Skin epidermis (tissue), 12 donors: ENCODE results near the gene PLA2G2D.

Experiments used
- H3K27ac ChIP-seq, 21 experiments: fragments of 200-600 bp; sonication (generic) in 11 of 21; one replicate each; pipeline ENCODE4 v1.5.0; 2020; ENCODE audit warnings: mild to moderate bottlenecking in 3 of 21, inconsistent platforms in 2 of 21, moderate library complexity in 2 of 21
- H3K4me3 ChIP-seq, 7 experiments: fragments of 200-600 bp; sonication (generic) in 2 of 7; one replicate each; pipeline ENCODE4 v1.5.0; 2020; ENCODE audit warnings: inconsistent platforms in 2 of 7, mild to moderate bottlenecking in 2 of 7, moderate library complexity in 1 of 7

The PLA2G2D gene

DNA sequence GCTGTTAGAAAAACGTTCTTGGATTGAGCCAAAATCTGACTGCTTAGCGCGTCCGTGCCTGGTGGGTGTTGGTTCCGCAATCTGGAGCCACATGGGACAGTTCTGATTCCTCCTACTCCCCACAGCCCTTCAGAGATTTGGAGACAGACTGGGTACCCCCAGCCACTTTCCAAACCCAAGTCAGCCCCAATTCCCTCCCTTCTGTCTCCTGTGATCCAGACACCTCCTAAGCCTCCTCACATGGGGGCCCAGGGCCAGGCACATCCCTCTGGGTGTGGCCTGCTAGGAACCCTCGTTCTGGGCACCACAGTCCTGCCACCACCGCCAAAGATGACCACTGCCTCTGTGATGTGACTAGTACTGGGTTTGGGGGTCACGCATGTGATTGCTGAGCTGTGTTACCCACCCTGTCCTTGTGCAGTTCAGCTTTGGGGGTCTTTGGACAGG lies 44.6 kb downstream of the PLA2G2D start:
- no peak overlapping the region for H3K4me3 ChIP-seq
- peak overlapping the region in 7 of 21 experiments; percentile 7 to 57 (median 34) for H3K27ac ChIP-seq

DNA sequence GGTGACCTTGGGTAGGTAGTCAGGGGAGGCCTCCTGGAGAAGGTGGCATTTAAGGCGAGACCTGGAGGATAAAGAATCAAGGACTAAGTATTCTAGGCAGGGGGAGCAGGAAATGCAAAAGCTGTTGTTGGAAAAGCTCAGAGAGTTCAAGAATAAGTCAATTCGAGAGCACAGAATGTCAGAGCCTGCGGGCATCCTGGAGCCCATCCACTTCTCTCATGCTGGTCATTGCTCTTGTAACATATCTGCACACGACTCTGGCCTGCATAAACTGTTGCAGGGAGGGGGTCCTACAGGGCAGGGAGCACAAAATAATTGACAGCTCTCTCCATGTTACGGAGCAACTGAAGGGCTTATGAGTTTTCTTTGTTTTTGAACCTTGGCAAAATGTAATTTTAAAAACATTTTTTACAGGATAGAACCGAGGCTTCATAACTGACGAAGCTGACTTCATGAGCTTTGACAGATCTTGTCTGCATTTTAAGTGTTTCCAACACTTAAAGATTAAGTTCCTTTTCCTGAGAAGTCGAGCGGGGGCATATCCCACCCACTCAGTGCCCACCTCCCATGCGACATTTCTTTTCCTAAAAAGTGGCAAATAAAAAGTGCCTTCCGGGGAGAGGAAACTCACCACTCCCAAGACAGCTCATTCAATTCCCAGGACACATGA lies 45.1 kb downstream of the PLA2G2D start:
- H3K4me3 ChIP-seq: no peak overlapping the region
- peak overlapping the region in 4 of 21 experiments; percentile 11 to 54 (median 24) for H3K27ac ChIP-seq

DNA sequence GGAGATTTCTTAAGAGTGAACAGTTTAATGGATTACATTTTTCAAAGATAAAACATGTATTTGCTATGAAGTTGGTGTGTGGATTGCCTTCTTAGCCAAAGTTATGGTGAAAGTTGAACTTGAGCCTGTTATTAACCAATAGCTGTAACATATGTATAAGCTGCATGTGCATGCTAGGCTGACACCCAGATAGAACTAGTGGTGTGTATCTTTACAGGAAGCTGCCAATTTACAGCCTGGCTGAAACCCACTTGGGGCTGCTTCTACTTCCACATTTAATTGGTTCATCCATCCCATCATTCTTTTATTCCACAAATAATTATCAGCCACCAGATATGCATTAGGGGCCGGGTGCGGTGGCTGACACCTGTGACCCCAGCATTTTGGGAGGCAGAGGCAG lies 46.1 kb downstream of the PLA2G2D start:
- Histone ChIP-seq H3K4me3 (no peak overlapping the region), H3K27ac (no peak overlapping the region)

DNA sequence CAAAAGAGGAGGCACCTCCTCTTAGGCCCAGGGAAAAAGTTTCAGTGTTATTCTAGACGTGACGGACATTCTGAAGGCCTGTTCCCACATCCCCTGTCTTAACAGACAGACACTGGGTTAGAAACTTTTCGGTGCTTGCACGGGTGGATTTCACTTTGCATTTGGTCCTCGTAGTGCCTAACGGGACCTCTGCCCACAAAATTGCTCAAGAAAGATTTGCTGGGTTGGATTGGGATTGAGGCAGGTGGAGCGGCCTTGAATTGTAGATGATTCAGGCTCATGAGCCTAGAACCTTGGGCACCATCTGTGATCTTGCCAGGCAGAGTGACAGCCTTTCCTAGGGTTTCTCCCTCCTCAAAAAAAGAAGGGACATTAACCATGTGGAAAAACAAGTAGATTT lies 46.6 kb downstream of the PLA2G2D start:
- no peak overlapping the region for H3K27ac ChIP-seq
- no peak overlapping the region for H3K4me3 ChIP-seq

DNA sequence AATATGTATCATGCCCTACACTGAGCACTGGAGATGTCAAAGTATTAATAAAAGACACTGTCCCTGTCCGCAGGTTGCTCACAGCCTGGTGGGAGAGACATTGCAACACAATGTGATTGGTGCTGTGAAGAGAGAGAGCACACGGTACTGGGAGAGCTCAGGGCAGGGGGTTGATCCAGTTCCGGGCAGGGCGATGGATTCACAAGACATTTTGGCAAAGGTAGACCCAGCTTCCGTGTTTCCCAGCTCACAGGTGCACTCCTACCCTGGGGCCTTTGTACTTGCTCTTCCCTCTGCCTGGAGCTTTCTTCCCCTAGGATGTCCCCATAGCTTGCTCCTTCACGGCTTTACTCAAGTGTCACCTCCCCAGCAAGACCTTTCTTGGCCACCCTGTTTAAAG lies 47.9 kb downstream of the PLA2G2D start:
- H3K4me3 ChIP-seq: no peak overlapping the region
- H3K27ac ChIP-seq: no peak overlapping the region

DNA sequence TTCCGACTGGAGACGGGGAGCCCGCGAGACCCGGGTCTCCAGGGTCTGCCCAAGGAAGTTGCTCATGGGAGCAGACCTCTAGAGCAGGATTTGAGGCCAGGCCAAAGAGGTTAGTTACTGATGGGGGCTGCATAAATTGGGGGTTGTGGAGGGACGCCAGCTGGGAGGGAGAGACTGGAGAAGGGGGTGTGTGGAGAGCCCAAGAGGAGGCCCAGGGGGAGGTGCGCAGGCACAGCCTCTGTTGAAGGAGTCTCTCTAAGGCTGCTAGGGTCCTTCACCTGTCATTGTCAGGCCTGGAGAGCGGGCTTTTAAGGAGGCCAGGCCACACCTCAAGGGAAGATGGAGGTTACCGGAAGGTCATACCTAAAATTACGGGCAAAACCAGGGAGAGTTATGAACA lies 49.0 kb downstream of the PLA2G2D start:
- H3K27ac ChIP-seq: peak overlapping the region in 1 of 21 experiments; percentile 31
- H3K4me3 ChIP-seq: no peak overlapping the region

DNA sequence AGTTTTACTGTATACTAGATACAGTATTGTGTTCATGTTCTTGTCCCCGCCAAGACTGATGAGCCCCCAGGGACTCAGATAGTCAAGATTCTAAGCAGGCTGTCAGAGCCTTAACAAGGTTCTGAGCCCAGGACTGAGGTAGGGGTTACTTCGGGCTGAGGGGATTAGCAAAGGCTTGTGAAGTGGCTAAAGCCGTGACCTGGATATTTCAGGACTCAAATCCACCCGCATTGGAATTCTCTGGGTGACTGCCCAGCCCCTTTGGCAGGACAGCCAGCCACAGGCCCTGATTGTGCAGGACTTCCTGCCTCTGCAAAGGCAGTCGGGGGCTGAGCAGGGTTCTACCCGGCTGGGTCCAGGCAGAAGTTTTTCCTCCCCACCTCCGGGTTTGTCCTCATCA lies 49.5 kb downstream of the PLA2G2D start, which contains the start of gene PLA2G5:
Gene PLA2G5 (plus strand): TSS at position 321 of the 400 bp plus-strand sequence. CDS start 14,637 bp downstream, outside the sequence.
- peak within 1 kb of the TSS in 1 of 21 experiments; percentile 31 for H3K27ac ChIP-seq
- no peak within 1 kb of the TSS for H3K4me3 ChIP-seq

DNA sequence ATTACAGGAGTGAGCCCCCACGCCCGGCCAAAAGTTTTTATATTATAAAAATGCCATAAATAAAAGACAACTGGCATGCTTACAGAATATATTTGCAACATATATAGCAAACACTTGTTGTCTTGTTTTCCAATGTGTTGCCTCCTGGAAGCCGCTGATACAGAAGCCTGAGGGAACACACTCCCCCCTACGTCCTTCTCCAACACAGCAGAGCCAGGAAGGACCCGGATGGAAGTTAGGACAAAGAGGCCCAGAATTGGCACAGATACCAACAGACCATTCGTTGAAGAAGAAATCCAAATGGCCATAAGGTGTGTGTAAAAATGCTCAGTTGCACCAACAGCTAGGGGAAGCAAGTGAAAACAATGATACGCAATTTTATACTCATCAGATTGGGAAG lies 50.6 kb downstream of the PLA2G2D start:
- Histone ChIP-seq H3K27ac (no peak overlapping the region), H3K4me3 (no peak overlapping the region)

DNA sequence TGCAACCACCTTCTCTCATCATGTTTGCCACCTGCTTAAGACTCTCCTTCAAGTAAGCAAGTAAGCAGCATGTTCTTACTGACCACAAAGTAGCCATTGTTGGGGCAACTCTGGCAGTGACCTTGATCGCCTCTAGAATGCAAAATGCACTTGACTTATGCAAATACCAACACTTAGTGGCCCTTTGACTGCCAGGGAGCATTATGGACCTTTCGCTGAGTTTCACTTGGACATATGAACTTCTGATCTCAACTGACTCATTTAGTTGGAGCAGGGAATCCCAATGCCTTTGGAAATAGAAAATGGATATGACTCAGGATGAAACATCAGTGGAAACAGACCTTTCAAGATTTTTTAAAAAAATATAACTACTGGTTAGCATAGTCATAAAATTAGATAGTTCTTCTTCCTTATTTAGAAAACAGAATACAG lies 55.5 kb downstream of the PLA2G2D start:
- Histone ChIP-seq H3K4me3 (no peak overlapping the region), H3K27ac (no peak overlapping the region)
